HG03139 (cell line): Measurements from ENCODE around the gene ZNF579.
"Not testable (repeated sequence)": the region's sequence is repeated elsewhere in the genome, so short reads cannot be mapped to it uniquely, and the experiment has no call there.

Source experiments
- ATAC-seq: cut with Tn5 transposase; IDR thresholded peaks from one replicate; pipeline ENCODE4 v1.9.1; 2021; ENCODE audit not compliant: unreplicated experiment

ZNF579 gene

DNA sequence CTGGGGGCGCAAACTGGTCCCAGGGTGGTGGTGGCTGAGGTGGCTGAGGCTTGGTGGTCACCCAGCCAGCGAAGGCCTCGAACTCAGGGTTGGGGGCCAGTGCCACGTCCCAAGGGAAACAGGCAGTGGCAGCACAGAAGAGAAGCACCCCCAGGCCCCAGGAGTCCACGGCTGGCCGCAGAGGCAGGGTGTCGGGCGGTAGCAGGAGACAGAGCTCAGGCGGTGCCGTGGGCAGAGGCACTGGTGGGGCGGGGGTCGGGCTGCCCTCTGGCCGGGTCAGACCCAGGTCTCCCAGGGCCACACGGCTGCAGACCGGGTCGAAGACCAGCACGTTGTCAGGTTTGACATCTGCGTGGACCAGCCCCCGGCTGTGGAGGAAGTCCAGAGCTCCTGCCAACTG is 39.6 kb downstream of the ZNF579 start:
- no peak for ATAC-seq

DNA sequence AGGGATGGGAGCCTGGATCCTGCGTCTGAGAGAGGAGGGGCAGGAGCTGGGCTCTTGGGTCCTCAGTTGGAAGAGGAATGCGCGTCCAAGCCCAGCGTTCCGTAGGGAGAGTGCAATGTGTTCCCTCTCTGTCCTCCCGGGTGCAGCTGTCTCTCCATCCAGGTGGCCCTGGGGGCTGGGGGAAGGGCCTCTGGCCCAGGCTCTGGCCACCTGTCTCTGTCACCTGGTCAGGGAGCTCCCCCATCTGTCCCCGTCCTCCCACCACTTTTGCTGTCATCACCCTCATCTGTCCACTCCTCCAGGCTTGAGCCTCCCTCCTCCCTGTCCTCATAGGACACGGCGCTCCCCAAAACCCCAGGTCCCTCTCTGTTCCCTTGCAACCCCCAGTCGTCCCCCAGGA is 40.0 kb downstream of the ZNF579 start:
- no peak for ATAC-seq

GRCh38 chr19:55539090-55539984 is 41.3 kb downstream of the ZNF579 start:
- ATAC-seq = no peak

DNA sequence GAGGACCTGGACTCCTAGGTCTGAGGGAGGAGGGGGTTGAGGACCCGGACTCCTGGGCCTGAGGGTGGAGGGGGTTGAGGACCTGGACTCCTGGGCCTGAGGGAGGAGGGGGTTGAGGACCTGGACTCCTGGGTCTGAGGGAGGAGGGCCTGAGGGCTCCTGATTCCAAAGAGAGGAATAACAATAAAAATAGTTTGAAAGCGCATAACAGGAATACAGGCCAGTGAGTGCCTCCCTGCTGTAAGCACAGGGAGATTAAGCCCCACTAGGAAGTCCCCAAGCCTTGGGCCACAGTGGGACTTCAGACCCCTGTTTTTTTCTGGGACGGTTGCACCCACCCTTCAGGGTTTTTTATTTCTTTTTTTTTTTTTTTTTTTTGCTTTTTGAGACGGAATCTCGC is 42.5 kb downstream of the ZNF579 start:
- no peak for ATAC-seq

- ATAC-seq = no peak
Observed at GRCh38 chr19:55537741-55538111, 42.9 kb downstream of the ZNF579 start.

- no peak for ATAC-seq
Observed at GRCh38 chr19:55536951-55537740, 43.5 kb downstream of the ZNF579 start, which contains the start of gene SBK2. Gene SBK2 (minus strand): TSS chr19:55537133. CDS start chr19:55536294, 839 bp downstream.

DNA sequence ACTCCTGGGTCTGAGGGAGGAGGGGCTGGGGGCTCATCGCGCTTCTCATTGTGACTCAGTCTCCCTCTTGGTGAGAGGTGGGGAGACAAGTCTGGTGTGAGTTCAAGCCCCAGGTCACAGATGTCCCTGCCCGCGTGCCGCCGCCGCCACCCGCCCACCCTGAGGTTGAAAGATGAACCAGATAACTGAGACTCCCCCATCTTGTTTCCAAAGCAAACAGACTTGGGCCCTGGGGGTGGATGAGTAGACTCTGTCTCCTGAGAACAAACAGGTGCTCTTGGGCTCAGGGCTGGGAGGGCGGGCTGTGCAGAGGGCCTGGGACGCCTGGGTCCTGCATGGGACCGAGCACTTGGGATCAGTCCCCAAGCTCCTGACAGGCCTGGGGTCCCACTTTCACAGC is 44.3 kb downstream of the ZNF579 start:
- ATAC-seq = no peak

DNA sequence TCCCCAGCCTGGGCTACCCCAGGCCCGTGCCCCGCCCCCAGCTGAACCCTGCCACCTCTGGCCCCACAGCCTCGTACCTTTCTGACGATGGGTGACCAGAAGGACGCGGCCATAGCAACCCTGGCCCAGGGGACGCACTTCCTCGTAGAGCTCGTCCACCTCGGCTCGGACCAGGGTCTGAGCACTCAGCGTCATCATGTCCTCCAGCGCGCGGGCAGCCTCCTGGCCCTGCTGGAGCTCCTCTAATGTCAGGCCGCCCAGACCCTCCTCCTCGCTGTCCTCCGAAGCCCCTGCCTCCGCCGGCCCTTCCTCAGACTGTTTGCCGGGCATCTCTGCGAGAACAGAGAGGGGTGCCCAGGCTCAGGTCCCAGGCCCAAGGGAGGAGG is 44.7 kb downstream of the ZNF579 start:
- ATAC-seq = no peak

- no peak for ATAC-seq
Observed at GRCh38 chr19:55535173-55535964, 45.3 kb downstream of the ZNF579 start.

- ATAC-seq = not testable (repeated sequence)
Observed at GRCh38 chr19:55534280-55534679, 46.4 kb downstream of the ZNF579 start.

- no peak for ATAC-seq
Observed at GRCh38 chr19:55530996-55531395, 49.7 kb downstream of the ZNF579 start.

GRCh38 chr19:55529636-55530234 is 50.9 kb downstream of the ZNF579 start:
- no peak for ATAC-seq

DNA sequence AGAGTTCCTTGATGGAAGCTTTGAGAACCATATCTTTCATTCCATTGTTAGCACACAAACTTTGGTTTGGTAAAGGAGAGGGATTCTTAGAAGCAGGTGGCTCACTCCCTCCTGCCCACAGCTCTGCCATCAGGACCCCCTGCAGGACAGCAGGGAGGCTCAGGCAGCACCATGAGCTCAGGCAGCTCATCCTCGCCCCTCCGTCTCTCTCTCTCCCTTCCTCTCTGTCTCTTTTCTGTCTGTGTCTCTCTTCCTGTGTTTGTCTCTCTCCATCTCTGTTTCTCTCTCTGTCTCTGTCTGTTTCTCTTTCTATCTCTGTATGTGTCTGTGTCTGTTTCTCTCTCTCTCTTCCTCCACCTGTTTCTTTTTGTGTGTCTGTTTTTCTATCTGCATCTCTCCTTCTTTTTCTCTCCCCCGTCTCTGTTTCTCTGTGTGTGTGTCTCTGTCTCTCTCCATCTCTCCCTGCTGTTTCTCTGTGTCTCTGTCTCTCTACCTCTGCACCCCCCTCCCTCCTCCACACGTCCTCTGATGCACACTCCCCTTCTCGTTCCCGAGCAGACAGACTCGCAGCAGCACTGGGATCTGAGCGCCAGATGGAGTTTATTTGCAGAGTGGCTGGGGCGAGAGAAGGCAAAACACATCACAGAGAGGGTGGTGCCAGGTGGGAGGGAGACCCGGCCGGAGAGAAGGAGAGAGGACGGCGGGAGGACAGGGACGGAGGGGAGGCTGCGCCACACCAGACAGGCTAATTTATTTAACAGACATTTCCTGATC is 52.4 kb downstream of the ZNF579 start:
- no peak for ATAC-seq

GRCh38 chr19:55527197-55528029 is 53.2 kb downstream of the ZNF579 start:
- no peak for ATAC-seq
